ENCODE data around the gene OPN5.
"Not testable (repeated sequence)": the region's sequence is repeated elsewhere in the genome, so short reads cannot be mapped to it uniquely, and the experiment has no call there.

OPN5 gene

DNA sequence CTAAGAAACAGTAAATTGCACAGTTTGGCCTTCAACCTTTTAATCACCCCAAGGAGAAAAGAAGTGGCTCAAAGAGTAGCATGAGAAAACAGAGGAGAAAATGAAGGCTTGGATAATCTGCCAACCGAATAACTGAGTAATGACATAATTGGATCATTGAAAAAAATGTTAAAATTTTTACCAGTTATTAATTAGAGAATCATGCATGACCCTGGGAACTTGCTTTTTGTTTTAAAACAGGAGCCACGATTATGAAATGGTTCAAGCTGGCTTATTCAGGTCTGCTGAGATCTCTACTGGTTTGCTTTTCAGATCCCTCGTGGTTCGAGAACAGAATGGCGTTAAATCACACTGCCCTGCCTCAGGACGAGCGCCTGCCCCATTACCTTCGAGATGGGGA, at the start of gene OPN5:
Gene OPN5 (plus strand): TSS at position 301 of the 400 bp plus-strand sequence. CDS start 35 bp downstream, at position 336.
- Histone ChIP-seq H3K4me1 (ENCODE audit: control insufficient read depth, insufficient read depth, low read length) (peaks cover 3% of the 10 kb centered on the region), H3K9me3 (ENCODE audit: control insufficient read depth, low read length) (no peaks in the 10 kb centered on the region), H3K36me3 (ENCODE audit: control insufficient read depth, insufficient read depth, low read length, severe bottlenecking) (no peaks in the 10 kb centered on the region), H3K4me3 (ENCODE audit: low read length) (peak within 1 kb of the TSS; percentile 9), H3K27me3 (replicated peaks; ENCODE audit: control insufficient read depth, insufficient read depth, low read length) (no peaks in the 10 kb centered on the region), H3K9ac (ENCODE audit: low read length) (no peak within 1 kb of the TSS)
- no peak for DNase-seq (ENCODE audit: low read depth)

GRCh38 chr6:47733879-47734558, 47.8 kb upstream of the OPN5 start:
- H3K27me3 ChIP-seq (replicated peaks; ENCODE audit: control insufficient read depth, insufficient read depth, low read length): peaks cover 3% of the 10 kb centered on the region
- no peaks in the 10 kb centered on the region for H3K9me3 ChIP-seq (ENCODE audit: control insufficient read depth, low read length)
- peaks cover 20% of the 10 kb centered on the region for H3K4me1 ChIP-seq (ENCODE audit: control insufficient read depth, insufficient read depth, low read length)
- no peak overlapping the region for H3K9ac ChIP-seq (ENCODE audit: low read length)
- H3K4me3 ChIP-seq (ENCODE audit: low read length): no peak overlapping the region
- H3K36me3 ChIP-seq (ENCODE audit: control insufficient read depth, insufficient read depth, low read length, severe bottlenecking): no peaks in the 10 kb centered on the region
- DNase-seq (ENCODE audit: low read depth): peak; percentile 34

DNA sequence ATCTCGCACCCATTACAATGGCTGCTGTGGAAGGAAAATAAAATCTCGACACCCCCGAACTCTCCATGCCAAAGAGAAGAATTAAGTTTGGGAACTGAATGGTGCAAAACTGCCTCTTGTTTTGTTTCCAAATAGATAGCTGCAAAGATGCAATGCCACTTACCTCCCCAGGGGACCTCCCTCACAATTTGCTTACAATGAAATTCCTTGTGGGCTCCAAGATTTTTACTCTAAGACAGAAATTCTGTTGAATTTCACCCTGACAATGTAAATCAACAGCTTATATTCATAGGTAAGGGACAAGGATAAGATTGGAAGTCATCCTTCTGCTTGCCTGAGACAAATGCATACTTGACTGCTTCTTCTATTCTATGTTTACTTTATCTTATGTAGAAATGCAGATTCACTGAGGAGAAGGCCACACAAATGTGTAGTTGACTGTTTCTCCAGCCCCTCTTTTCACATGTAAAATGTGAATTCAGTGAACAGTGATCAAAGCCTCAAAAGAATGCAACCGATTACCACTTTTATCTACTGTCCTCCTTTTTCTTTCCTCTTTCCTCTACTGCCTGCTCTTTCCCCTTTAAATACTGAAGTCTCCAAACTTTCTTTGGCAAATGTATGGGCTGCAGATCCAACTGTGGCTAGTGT, 46.9 kb upstream of the OPN5 start:
- H3K9me3 ChIP-seq (ENCODE audit: control insufficient read depth, low read length): no peaks in the 10 kb centered on the region
- DNase-seq (ENCODE audit: low read depth): no peak
- H3K36me3 ChIP-seq (ENCODE audit: control insufficient read depth, insufficient read depth, low read length, severe bottlenecking): no peaks in the 10 kb centered on the region
- H3K27me3 ChIP-seq (replicated peaks; ENCODE audit: control insufficient read depth, insufficient read depth, low read length): peaks cover 7% of the 10 kb centered on the region
- no peak overlapping the region for H3K4me3 ChIP-seq (ENCODE audit: low read length)
- no peak overlapping the region for H3K9ac ChIP-seq (ENCODE audit: low read length)
- H3K4me1 ChIP-seq (ENCODE audit: control insufficient read depth, insufficient read depth, low read length): peaks cover 20% of the 10 kb centered on the region

DNA sequence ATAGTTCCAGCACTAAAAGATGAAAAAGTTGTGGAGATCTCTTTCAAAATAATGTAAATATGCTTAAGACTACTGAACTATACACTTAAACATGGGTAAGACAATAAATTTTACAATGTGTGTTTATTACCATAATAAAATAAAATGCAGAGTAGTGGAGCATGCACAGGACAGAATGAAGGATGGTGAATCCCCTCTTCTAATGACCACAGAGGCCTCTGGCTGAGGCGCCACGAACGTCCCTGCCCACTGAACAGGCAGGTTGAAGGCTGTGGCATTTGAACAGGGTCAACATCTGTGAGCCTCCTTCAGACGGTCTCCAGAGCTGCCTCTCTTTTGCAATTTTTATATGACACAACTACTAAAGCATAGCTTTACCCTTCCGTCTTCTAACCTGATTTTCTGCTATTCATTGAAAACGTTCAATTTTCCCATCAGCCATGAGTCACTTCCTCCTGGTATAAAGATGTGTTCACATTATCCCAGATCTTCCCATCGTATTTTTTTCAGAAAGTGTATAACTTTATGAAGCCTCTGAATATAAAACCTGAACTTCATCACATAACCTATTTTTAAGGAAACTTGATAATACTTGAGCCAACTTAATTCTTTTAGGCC, 45.6 kb upstream of the OPN5 start:
- Histone ChIP-seq H3K9me3 (ENCODE audit: control insufficient read depth, low read length) (no peaks in the 10 kb centered on the region), H3K4me3 (ENCODE audit: low read length) (no peak overlapping the region), H3K27me3 (replicated peaks; ENCODE audit: control insufficient read depth, insufficient read depth, low read length) (peaks cover 7% of the 10 kb centered on the region), H3K36me3 (ENCODE audit: control insufficient read depth, insufficient read depth, low read length, severe bottlenecking) (no peaks in the 10 kb centered on the region), H3K4me1 (ENCODE audit: control insufficient read depth, insufficient read depth, low read length) (peaks cover 15% of the 10 kb centered on the region), H3K9ac (ENCODE audit: low read length) (no peak overlapping the region)
- no peak for DNase-seq (ENCODE audit: low read depth)

DNA sequence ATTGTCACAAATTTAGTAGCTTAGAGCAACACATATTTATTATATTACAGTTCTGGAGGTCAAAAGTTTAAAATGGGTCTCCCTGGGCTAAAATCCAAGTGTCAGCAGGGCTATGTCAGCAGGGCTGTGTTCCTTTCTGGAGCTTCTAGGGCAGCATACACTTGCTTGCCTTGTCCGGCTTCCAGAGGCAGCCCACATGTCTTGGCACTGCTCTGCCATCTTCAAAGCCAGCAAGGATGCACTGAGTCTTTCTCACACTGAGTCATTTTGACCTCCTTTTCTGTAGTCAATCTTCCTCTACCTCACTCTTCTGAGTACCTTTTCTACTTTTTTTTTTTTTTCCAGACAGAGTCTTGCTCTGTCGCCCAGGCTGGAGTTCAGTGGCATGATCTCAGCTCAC, 44.4 kb upstream of the OPN5 start:
- Histone ChIP-seq H3K9ac (ENCODE audit: low read length) (no peak overlapping the region), H3K4me1 (ENCODE audit: control insufficient read depth, insufficient read depth, low read length) (peaks cover 13% of the 10 kb centered on the region), H3K9me3 (ENCODE audit: control insufficient read depth, low read length) (no peaks in the 10 kb centered on the region), H3K27me3 (replicated peaks; ENCODE audit: control insufficient read depth, insufficient read depth, low read length) (peaks cover 7% of the 10 kb centered on the region), H3K36me3 (ENCODE audit: control insufficient read depth, insufficient read depth, low read length, severe bottlenecking) (no peaks in the 10 kb centered on the region), H3K4me3 (ENCODE audit: low read length) (no peak overlapping the region)
- no peak for DNase-seq (ENCODE audit: low read depth)

GRCh38 chr6:47740714-47741113, 41.1 kb upstream of the OPN5 start:
- H3K9ac ChIP-seq (ENCODE audit: low read length): no peak overlapping the region
- H3K4me1 ChIP-seq (ENCODE audit: control insufficient read depth, insufficient read depth, low read length): peaks cover 13% of the 10 kb centered on the region
- H3K36me3 ChIP-seq (ENCODE audit: control insufficient read depth, insufficient read depth, low read length, severe bottlenecking): no peaks in the 10 kb centered on the region
- peaks cover 7% of the 10 kb centered on the region for H3K27me3 ChIP-seq (replicated peaks; ENCODE audit: control insufficient read depth, insufficient read depth, low read length)
- no peak overlapping the region for H3K4me3 ChIP-seq (ENCODE audit: low read length)
- no peak for DNase-seq (ENCODE audit: low read depth)
- H3K9me3 ChIP-seq (ENCODE audit: control insufficient read depth, low read length): no peaks in the 10 kb centered on the region

DNA sequence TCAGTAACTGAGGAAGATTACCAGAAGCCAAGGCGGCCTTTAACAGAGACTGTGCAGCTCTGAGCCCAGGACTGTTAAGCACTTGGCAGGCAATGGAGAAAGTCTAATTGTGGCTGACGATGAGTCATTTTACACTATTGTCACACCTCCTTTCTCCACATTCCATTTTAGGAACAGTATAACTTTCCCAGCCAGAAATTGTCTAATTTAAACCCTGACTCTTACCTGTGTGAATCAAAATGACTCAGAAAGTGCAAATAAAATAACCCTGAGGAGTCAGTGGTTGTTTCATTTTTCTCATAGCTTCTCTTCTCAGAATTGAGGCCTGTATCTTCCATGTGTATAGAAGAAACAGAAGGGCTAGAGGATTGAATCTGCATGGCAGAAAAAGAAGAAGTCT, 40.0 kb upstream of the OPN5 start:
- Histone ChIP-seq H3K4me1 (ENCODE audit: control insufficient read depth, insufficient read depth, low read length) (peaks cover 13% of the 10 kb centered on the region), H3K27me3 (replicated peaks; ENCODE audit: control insufficient read depth, insufficient read depth, low read length) (peaks cover 7% of the 10 kb centered on the region), H3K9ac (ENCODE audit: low read length) (no peak overlapping the region), H3K36me3 (ENCODE audit: control insufficient read depth, insufficient read depth, low read length, severe bottlenecking) (no peaks in the 10 kb centered on the region), H3K4me3 (ENCODE audit: low read length) (no peak overlapping the region), H3K9me3 (ENCODE audit: control insufficient read depth, low read length) (no peaks in the 10 kb centered on the region)
- no peak for DNase-seq (ENCODE audit: low read depth)

DNA sequence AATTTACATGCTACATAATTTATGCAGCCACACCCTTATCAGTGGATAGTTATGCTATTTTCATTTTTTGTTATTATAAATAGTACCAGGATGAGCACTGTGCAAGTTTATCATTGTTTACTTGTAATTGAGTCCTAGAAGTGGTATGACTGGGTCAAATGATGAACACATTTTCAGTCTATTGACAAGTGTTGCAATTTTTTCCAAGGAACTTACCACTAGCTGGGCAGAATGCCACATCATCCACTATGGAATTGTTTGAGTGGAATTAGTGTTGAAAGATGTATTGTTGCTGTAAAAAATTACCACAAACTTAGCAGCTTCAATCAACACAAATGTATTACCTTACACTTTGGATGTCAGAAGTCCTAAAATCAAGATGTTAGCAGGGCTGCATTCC, 38.1 kb upstream of the OPN5 start:
- Histone ChIP-seq H3K27me3 (replicated peaks; ENCODE audit: control insufficient read depth, insufficient read depth, low read length) (peaks cover 7% of the 10 kb centered on the region), H3K9ac (ENCODE audit: low read length) (no peak overlapping the region), H3K36me3 (ENCODE audit: control insufficient read depth, insufficient read depth, low read length, severe bottlenecking) (no peaks in the 10 kb centered on the region), H3K9me3 (ENCODE audit: control insufficient read depth, low read length) (no peaks in the 10 kb centered on the region), H3K4me1 (ENCODE audit: control insufficient read depth, insufficient read depth, low read length) (peaks cover 8% of the 10 kb centered on the region), H3K4me3 (ENCODE audit: low read length) (no peak overlapping the region)
- peak; percentile 30 for DNase-seq (ENCODE audit: low read depth)

GRCh38 chr6:47745269-47745668, 36.6 kb upstream of the OPN5 start:
- not testable (repeated sequence) for H3K27me3 ChIP-seq (replicated peaks; ENCODE audit: control insufficient read depth, insufficient read depth, low read length); H3K9ac ChIP-seq (ENCODE audit: low read length); H3K4me3 ChIP-seq (ENCODE audit: low read length); H3K9me3 ChIP-seq (ENCODE audit: control insufficient read depth, low read length); H3K4me1 ChIP-seq (ENCODE audit: control insufficient read depth, insufficient read depth, low read length); H3K36me3 ChIP-seq (ENCODE audit: control insufficient read depth, insufficient read depth, low read length, severe bottlenecking); DNase-seq (ENCODE audit: low read depth)

GRCh38 chr6:47749757-47750156, 32.1 kb upstream of the OPN5 start:
- Histone ChIP-seq H3K36me3 (ENCODE audit: control insufficient read depth, insufficient read depth, low read length, severe bottlenecking) (no peaks in the 10 kb centered on the region), H3K9ac (ENCODE audit: low read length) (no peak overlapping the region), H3K27me3 (replicated peaks; ENCODE audit: control insufficient read depth, insufficient read depth, low read length) (no peaks in the 10 kb centered on the region), H3K4me1 (ENCODE audit: control insufficient read depth, insufficient read depth, low read length) (no peaks in the 10 kb centered on the region), H3K4me3 (ENCODE audit: low read length) (no peak overlapping the region), H3K9me3 (ENCODE audit: control insufficient read depth, low read length) (peaks cover 7% of the 10 kb centered on the region)
- no peak for DNase-seq (ENCODE audit: low read depth)

DNA sequence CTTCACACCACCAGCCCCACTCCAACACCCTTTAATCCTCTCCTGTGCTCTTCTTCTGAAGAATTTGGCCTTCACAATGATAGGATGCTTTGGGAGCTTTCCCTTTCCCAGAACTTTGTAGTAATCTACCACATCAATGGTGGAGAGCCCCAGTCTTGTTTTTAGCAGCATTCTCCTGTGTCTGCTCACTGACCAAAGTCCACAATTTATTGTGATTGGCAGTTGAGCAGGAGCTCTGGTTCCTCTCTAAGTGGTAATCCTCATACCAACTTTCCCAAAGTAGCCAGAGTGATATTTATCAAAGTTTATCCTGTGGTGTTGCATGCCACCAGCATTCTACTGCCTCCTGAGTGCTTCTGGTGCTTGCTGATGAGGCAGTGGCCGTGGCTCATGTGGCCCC, 29.0 kb upstream of the OPN5 start:
- H3K27me3 ChIP-seq (replicated peaks; ENCODE audit: control insufficient read depth, insufficient read depth, low read length): no peaks in the 10 kb centered on the region
- DNase-seq (ENCODE audit: low read depth): no peak
- no peak overlapping the region for H3K4me3 ChIP-seq (ENCODE audit: low read length)
- no peak overlapping the region for H3K9ac ChIP-seq (ENCODE audit: low read length)
- H3K9me3 ChIP-seq (ENCODE audit: control insufficient read depth, low read length): peaks cover 7% of the 10 kb centered on the region
- no peaks in the 10 kb centered on the region for H3K36me3 ChIP-seq (ENCODE audit: control insufficient read depth, insufficient read depth, low read length, severe bottlenecking)
- no peaks in the 10 kb centered on the region for H3K4me1 ChIP-seq (ENCODE audit: control insufficient read depth, insufficient read depth, low read length)
